GM19468 (cell line): ENCODE measurements around the gene IGSF11.
"Not testable (repeated sequence)": the region's sequence is repeated elsewhere in the genome, so short reads cannot be mapped to it uniquely, and the experiment has no call there.

Source experiments
- ATAC-seq: cut with Tn5 transposase; IDR thresholded peaks from one replicate; pipeline ENCODE4 v1.9.1; 2021; ENCODE audit warnings: mild to moderate bottlenecking, moderate library complexity, moderate number of reproducible peaks; ENCODE audit not compliant: unreplicated experiment; ENCODE audit errors: extremely low read depth

Gene IGSF11

DNA sequence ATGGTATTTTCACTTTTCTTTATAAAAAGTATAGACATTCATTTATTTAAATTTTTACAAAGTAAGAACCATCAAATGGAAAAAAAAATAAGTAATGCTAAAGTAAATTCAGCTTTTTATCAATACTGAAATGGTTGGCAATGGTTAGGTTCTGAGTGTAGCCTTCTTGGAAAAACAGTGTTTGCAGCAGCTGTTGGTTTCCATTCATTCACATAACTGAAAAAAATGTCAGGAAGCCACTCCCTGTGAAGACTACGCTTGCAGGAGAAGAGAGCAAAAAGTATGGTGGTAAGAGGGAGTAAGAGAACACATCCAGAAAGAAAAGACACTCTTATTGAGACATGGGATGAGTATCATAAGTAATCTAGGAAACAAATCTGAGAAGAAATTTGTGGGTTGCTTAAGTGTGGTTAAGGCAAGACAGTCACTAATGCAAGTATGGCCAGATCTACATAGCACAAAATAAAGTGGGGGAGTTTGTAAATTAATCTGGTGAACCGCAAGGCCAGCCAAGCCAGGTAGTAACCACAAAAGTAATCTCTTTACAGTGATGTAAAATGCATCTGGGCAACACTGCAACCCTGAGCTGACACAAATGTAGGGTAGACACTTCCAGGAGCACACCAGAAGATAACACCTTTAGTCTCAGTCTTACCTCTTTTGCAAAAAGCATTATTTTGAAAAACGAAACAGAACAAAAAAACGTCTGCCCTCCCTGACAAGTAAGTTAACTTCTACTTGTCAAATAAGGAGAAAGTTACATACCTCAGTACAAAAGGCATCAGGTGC, 133.7 kb downstream of the IGSF11 start:
- ATAC-seq: no peak

DNA sequence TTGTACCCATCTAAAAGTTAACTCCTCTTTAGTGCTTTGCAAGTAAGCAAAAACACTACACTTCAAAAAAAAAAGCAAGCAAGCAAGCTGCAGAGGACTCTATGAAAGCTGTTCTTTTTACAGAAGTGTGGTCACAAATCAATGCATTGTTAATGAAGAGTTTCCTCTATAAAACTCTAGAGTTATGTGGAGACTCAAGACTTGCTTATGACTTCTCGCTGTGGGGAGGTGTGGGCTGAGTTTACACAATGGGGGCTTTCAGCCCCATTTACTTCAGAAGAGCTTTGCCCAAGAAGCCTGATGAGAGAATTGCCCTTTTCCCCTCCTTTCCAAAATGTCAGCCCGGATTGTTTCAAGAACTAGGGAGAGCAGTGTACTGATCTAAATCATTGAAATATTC, 144.4 kb downstream of the IGSF11 start:
- no peak for ATAC-seq

DNA sequence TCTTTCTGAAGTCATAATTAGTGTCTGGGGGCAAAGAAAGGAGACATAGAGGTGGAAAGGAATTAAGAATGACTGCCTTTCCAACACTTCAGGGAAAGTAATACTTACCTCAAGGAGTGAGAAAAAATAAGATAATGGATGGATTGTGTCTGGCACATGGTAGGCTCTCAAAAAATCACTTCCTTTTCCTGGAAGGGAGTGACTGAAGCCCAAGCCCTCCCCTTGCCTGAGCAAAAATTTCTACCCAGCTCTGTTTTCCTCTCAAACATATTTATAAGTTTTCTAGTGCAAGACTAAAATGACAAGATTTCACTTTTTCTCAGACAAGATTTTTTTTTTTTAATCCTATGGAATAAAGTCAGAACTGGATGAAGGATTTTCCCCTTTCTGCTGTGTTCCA, 145.0 kb downstream of the IGSF11 start:
- ATAC-seq: no peak

DNA sequence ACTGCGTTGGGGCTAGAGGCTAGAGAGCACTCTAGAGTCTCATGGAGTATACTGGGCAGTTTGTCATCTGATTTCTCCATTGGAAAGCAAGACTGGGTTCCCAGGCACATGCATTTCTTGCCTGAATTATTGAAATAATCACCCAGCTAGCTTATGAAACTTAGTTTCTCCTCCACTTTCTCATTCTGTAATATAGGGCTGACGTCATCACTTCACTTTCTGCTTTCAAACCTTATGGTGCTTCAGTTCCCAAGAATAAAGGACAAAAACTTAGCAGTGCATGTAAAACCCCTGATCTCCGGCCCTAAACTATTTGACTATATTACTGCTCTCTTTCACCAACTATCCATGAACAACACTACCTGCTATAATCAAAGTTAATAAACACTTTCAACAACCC, 147.9 kb downstream of the IGSF11 start:
- no peak for ATAC-seq

DNA sequence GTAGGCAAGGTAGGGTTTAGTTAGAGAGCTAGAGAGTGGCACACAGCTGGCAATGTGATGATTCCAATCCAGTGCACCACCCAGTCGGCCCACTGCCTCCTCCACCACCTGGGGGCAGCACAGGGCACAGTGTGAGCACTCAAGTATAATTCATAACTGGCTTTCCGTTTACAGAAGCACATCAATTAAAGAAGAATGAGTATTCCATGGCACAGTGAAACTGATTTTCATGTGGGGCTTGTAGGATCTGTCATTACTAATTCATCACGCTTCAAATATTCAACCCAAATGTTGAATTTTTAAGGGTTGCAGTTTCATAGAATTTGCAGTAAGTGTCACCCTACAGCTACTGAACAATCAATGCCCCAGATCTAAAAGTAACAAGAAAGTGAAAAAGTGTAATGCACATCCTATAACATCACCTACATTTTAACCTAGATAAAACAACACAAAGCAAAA, 149.9 kb downstream of the IGSF11 start:
- peak; percentile 66 for ATAC-seq

DNA sequence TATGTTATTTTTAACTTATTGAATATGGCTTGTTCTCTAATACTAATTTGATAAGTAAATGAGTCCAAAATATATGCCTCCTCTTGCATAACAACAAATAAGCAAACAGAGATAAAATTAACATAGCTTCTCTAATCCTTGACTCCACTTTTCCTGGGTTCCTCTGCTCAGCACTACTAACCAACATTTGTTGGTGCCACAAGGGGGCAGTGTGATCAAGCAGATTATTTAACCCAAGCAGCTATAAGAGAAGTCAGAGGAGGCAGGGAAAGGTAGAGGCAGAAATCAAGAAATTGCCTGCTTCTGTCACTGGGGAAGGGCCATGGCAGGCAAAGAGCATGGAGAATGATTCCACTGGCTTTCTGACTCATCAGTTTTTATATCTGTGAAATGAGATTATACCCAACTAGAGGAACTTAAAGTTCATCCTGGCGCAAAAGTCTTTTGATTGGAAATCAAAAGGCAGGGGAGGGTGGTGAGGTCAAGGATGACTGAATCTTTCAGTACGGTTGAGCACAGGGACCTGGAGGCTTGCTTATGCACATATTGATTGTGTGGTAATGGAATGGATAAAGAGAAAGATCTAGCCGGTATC, 152.2 kb downstream of the IGSF11 start:
- ATAC-seq: peak; percentile 52

DNA sequence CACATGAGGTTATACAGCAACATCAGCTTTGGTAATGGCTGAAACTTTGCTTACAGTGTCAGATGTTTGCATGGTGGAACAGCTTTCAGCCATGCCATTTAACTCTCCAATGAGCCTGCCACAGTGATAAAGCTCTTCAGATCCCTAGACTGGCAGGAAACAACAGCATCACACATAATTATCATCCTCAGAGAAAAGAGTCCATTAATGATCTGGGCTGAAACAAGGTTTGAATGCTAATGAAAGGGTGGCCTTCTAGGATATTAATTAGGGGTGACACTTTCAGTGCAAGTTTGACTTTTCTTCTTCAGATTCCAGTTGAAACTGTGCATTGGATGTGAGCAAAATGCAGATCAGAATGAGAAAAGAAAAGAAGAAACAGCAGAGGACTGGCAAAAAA, 166.6 kb downstream of the IGSF11 start:
- ATAC-seq: no peak

DNA sequence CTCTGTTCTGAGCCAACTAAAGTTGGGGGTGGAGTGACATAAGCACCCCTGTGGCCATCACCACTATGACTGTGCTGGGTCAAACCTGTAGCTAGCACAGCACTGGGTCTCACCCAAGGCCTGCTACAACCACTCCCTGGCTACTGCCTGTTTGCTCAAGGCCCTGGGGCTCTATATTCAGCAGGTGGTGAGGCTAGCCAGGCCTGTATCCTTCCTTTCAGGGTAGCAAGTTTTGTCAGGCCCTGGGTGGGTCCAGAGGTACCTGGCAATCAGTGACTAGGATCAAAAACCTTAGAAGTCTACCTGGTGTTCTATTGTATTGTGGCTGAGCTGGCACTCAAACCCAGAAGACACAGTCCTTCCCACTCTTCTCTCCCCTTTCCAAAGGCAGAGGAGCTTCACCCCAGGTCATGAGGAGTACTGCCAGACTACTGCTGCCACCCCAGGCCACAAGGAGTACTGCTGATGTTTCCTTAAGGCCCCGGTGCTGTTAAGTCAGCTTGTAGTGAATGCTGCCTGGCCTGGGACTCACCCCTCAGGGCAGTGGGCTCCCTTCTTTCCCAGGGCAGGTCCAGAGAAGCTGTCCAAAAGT, 170.8 kb downstream of the IGSF11 start:
- ATAC-seq: no peak

DNA sequence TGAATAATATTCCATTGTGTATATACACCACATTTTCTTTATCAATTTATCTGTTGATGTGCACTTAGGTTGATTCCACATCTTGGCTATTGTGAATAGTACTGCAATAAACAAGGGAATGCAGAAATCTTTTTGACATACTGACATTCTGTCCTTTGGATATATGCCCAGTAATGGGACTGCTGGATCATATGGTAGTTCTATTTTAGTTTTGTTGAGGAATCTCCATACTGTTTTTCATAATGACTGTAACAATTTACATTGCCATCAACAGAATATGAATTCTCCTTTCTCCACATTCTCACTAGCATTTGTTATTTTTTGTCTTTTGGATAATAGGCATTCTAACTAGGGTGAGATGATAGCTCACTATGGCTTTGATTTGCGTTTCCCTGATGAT, 174.7 kb downstream of the IGSF11 start:
- ATAC-seq: no peak

DNA sequence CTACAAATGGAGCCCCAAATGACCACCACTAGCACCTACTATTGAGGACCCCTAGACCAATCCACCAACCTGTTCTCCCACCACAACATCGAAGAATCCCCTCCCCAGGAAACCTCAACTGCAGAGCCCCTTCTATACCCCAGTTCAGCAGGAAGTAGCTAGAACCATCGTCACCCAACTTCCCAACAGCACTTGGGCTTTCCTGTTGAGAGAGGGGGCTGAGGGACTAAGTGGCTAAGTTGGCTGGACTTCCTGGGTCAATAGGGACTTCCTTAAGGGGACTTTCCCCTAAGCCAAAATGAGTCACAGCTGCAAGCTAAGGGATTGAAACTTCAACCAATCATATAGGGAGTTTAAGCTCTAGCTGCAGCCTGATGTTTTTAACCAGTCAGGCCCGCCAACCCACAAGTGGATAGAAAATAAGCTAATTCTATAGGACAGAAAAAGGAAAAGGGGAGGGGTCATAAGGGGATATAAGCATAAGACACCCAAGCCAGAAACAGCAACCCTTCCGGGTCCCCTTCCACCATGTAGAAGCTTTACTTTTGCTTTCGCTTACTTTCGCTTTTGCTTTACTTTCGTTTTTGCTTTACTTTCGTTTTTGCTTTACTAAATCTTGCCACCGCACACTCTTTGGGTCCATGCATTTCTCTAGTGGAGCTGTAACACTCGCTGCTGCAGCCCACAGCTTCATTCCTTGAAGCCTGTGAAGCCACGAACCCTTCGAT, 183.0 kb downstream of the IGSF11 start:
- ATAC-seq: not testable (repeated sequence)

DNA sequence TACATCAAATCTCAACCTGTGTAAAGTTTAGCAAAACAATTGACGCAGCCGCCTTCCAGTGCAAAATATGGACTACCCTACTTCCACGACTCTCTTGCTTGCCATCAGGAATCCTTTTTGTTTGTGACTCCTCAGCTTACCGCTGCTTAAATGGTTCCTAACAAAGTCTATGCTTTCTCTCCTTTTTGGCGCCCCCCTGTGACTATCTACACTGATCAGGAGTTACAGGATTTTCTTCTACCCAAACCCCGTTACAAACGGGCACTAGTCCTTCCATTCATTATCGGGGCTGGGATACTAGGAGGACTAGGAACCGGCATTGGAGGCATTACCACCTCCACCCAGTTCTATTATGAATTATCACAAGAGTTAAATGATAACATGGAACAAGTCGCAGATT, 184.0 kb downstream of the IGSF11 start:
- ATAC-seq: no peak
